GM10847 (cell line): ENCODE data around the gene KLHL8.

ENCODE experiments used
- POLR2A ChIP-seq: IDR thresholded peaks from 2 replicates; pipeline ENCODE4 v1.6.1; 2011; ENCODE audit not compliant: insufficient read length; ENCODE audit errors: extremely low read depth

KLHL8 gene

GRCh38 chr4:87239194-87239593 is 18.8 kb upstream of the KLHL8 start:
- no peak for TF ChIP-seq POLR2A

DNA sequence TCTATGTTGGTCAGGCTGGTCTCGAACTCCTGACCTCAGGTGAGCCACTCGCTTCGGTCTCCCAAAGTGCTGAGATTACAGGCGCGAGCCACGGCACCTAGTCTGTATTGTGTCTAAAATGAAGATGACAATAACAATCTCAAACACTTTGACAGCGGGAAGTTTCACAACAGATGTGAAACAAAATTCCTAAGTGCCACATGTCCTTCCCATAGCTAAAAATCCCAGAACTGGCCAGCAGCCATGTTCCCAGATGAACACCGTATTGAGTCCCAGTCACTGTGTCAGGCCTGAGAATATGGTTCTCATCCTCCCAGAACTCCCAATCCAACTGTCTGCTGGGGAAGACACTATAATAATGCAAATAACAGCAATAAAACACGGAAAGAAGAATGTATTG is 16.4 kb upstream of the KLHL8 start:
- TF ChIP-seq POLR2A = no peak

DNA sequence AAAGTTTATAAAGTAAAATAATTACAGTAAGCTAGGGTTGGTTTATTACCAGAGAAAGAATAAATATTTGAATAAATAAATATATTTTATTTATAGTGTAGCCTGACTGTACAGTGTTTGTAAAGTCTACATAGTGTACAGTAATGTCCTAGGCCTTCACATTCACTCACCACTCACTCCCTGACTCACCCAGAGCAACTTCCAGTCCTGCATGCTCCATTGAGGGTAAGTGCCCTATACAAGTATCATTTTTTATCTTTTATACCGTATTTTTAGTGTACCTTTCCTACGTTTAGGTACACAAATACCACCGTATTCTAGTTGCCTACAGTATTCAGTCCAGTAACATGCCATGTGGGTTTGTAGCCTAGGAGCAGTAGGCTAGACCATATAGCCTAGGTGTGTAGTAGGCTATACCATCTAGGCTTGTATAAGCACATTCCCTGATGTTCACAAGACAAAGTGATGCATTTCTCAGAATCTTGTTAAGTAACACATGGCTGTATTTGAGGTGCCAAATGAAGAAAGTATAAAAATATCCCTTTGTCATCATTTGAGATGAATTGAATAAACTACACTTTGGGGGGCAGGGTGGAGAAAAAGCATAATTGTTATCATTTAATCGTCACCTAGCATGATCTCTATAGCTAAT is 14.7 kb upstream of the KLHL8 start:
- no peak for TF ChIP-seq POLR2A

- TF ChIP-seq POLR2A = no peak
These were observed 11.8 kb upstream of the KLHL8 start for GRCh38 chr4:87232216-87232615.

DNA sequence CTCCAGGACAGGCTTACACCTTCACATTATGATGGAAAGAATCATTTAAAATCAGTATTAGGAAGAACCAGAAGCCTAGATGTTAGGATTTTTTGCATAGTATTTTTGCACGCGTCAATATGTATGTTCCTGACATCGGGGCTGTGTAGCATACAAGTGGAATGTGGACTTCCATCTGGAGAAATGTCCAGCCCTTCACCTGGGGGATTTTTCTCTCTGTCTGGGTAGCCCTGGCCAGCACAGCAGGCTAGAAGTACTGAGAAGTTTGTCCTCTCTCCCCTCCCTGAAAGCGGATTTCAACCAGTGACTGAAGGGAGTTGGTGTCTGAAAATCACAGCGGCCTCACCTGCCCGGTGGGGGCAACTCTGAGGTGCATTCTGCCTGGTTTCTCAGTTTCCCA is 10.4 kb upstream of the KLHL8 start:
- TF ChIP-seq POLR2A = no peak

DNA sequence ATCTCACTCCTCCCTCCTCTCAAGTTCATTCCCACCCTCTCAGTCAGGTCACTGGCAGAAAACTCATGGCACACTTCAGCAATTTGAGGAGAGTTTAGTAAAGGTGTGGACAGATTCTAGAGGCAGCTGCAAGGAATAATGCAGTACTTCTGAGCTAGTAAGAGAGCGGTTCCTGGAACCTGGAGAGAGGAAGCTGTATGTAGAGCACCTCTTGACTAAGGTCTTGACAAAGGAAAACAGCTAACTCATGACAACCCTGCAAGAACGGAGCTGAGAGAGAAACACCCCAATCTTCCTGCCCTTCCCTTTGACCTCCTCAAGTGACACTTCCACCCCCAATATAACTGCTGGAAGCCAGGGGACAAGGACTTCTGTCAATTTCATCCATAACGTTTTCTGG is 9.6 kb upstream of the KLHL8 start:
- no peak for TF ChIP-seq POLR2A

GRCh38 chr4:87228262-87228860 is 7.9 kb upstream of the KLHL8 start:
- no peak for TF ChIP-seq POLR2A

DNA sequence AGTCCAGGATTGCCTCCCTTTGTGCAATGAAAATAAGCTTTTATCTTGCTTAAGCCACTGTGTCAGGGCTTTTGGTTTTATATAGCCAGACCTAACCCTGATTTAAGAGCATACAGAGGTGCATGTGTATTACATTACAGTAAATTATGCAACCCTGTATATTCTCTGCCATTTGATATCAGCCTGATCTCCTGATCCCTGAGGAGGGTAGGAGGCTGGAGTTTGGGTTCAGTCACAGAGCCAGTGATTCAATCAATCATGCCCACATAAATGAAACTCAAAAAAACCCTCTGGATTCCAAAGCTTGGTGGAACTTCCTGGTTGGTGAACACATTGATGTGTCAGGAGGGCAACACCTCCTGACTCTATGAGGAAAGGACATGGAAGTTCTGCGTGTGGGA is 7.3 kb upstream of the KLHL8 start:
- no peak for TF ChIP-seq POLR2A

DNA sequence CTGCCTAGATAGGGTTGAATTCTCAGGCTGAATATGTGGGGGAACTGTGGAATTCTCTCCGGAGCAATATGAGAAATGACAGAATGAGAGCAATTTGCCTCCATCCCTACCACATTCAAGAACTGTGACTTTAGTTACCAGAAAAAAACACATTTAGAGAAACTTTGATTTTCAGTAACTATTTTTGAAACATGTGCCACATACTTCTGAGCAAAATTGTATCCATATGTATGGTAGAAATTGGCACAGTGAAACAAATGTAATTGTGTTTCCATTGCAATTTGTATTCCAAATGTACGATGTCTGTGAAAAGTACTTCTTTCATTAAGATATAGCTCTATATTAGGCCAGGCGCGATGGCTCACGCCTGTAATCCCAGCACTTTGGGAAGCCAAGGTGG is 5.5 kb upstream of the KLHL8 start:
- TF ChIP-seq POLR2A = no peak

- TF ChIP-seq POLR2A = no peak
These were observed 3.9 kb upstream of the KLHL8 start for GRCh38 chr4:87224141-87224923.

GRCh38 chr4:87219632-87220093 is 755 bp downstream of the KLHL8 start:
- TF ChIP-seq POLR2A = no peak

DNA sequence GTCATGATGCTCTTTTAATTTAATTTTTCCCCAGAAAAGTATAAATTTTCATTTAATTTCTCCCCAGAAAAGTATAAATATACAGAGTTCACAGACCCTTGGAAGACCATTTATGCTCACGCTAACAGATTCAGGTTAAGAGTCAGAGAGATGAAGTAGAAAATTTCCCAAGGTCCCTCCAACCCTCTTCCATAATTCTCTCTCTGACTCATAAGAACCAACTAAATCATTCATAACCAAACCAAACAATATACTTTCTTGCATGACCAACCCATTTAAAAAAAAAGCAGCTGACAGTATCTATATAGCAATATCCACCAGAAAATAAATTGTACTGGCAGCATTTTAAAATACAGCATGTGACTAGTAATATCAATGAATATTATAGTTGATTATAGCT is 3.9 kb downstream of the KLHL8 start:
- TF ChIP-seq POLR2A = no peak

- no peak for TF ChIP-seq POLR2A
These were observed 6.9 kb downstream of the KLHL8 start for GRCh38 chr4:87213421-87214075.

- TF ChIP-seq POLR2A = no peak
These were observed 9.0 kb downstream of the KLHL8 start for GRCh38 chr4:87211249-87211952.

DNA sequence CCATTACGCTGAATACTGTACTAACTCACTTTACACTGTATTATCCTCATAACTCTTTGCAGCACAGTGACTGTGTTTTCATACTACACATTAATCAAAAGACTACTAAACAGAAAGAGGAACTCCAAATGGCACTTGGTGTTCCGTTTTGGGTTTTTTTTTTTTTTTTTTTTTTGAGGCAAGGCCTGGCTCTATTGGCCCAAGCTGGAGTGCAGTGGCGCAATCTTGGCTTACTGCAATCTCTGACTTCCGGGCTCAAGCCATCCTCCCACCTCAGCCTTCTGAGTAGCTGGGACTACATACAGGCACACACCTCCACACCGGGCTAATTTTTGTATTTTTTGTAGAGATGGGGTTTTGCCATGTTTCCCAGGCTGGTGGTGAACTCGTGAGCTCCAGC is 10.7 kb downstream of the KLHL8 start:
- no peak for TF ChIP-seq POLR2A
